Esophagus squamous epithelium (tissue), 5 donors: ENCODE measurements around the gene YKT6. TPM values are rescaled to one million over a fixed set of nuclear protein-coding genes. Genes with fewer than 3 reads are reported as not detected.
A peak's percentile ranks its signal among the peaks of the same experiment; 100 is the strongest.
"Not testable (repeated sequence)": the region's sequence is repeated elsewhere in the genome, so short reads cannot be mapped to it uniquely, and the experiment has no call there.

Experiments used
- DNase-seq: peaks from one replicate; lab custom pipeline; 2025; lab: John Stamatoyannopoulos, UW
- H3K27ac ChIP-seq, 4 donors: fragments of 200-600 bp; sonication (generic); one replicate each; pipeline ENCODE4 v1.5.1; 2016 to 2019; ENCODE audit warnings: mild to moderate bottlenecking in 1 of 4
- H3K27me3 ChIP-seq, 4 donors: fragments of 200-600 bp; sonication (generic); 1 replicate in 3 of 4; 2 replicates in 1 of 4; pipeline versions ENCODE4 v1.5.1 to v1.6.0; 2017 to 2021; ENCODE audit warnings: antibody characterized with exemption in 1 of 4
- H3K36me3 ChIP-seq, 3 donors: fragments of 200-600 bp; sonication (generic); one replicate each; pipeline ENCODE4 v1.5.1; 2016 to 2019
- H3K4me1 ChIP-seq, 3 donors: fragments of 200-600 bp; sonication (generic); one replicate each; pipeline ENCODE4 v1.5.1; 2017 to 2019
- H3K4me3 ChIP-seq, 4 donors: fragments of 200-600 bp; sonication (generic); 1 replicate in 3 of 4; 2 replicates in 1 of 4; pipeline ENCODE4 v1.5.1; 2016 to 2019; ENCODE audit warnings: mild to moderate bottlenecking in 2 of 4, moderate library complexity in 1 of 4
- H3K9me3 ChIP-seq, 3 donors: fragments of 200-600 bp; sonication (generic); one replicate each; pipeline ENCODE4 v1.5.1; 2016 to 2019
- CTCF ChIP-seq, 6 experiments: fragments of 450-650 bp in 4 of 6; fragments of 200-600 bp in 2 of 6; sonication (generic) in 2 of 6; IDR thresholded peaks; one replicate each; pipeline ENCODE4 v1.5.1; 2016 to 2019; ENCODE audit warnings: antibody characterized with exemption in 6 of 6, mild to moderate bottlenecking in 4 of 6, moderate library complexity in 4 of 6
- POLR2A ChIP-seq, 4 donors: fragments of 450-650 bp; IDR thresholded peaks; one replicate each; pipeline ENCODE4 v1.6.1; 2017; ENCODE audit warnings: antibody characterized with exemption in 4 of 4, mild to moderate bottlenecking in 4 of 4, moderate library complexity in 3 of 4
- WGBS, 2 donors: methylation state at CpG; one replicate each; pipeline ENCODE4 v1.1.5; 2018; 5-methylcytosine and 5-hydroxymethylcytosine counted together
- intact Hi-C: fragments of 100-400 bp; cut with DNase I; formaldehyde crosslinking; loops from one replicate; pipeline ENCODE4 v1.15.0; 2022
- total RNA-seq, 4 donors: library from RNA; depleted of rRNA; stranded (reverse); fragments of >200 nt; gene quantifications; one replicate each; pipeline ENCODE4 v1.1.0, GENCODE V29; 2016
- donor health status: DM: yes; HTN: yes; CAD: no.

The YKT6 gene
- total RNA-seq, 4 donors from 2014 or later = 56.3 to 91.8 (median 65.1) TPM

- WGBS, 2 donors = 62 to 69% methylated on average over 5 to 7 of the region's 7 CpGs
- intact Hi-C loops = no loop called here
- no peak for TF ChIP-seq CTCF (IDR thresholded peaks at IDR 0.05)
- no peak for TF ChIP-seq POLR2A (IDR thresholded peaks at IDR 0.05)
- Histone ChIP-seq H3K36me3 (no peaks in the 10 kb centered on the region), H3K9me3 (no peaks in the 10 kb centered on the region), H3K4me3 (no peak overlapping the region), H3K27ac (no peak overlapping the region), H3K4me1 (peaks cover 0 to 35% (median 10%) of the 10 kb centered on the region in 3 donors), H3K27me3 (peaks cover 0 to 24% (median 0%) of the 10 kb centered on the region in 4 donors)
- DNase-seq = no peak
Observed at GRCh38 chr7:44197474-44197873, 3.3 kb upstream of the YKT6 start.

GRCh38 chr7:44200163-44200562, 615 bp upstream of the YKT6 start:
- peak overlapping the region in 2 of 4 donors; percentile 68 to 98 for H3K4me3 ChIP-seq
- no CpG with 5 or more reads among the region's 3 CpGs for WGBS, 2 donors

GRCh38 chr7:44201813-44202212, 1.0 kb downstream of the YKT6 start:
- Histone ChIP-seq H3K27me3 (peaks cover 0 to 6% (median 0%) of the 10 kb centered on the region in 4 donors), H3K27ac (peak overlapping the region in 2 of 4 donors; percentile 83 to 88), H3K4me1 (peaks cover 3 to 41% (median 12%) of the 10 kb centered on the region in 3 donors), H3K9me3 (no peaks in the 10 kb centered on the region), H3K36me3 (peaks cover 4 to 37% (median 12%) of the 10 kb centered on the region in 3 donors), H3K4me3 (peak overlapping the region; percentile 68 to 98 (median 96))
- intact Hi-C loops = no loop called here
- 16 to 20% methylated on average over 8 of the region's 8 CpGs for WGBS, 2 donors
- no peak for DNase-seq
- TF ChIP-seq CTCF (IDR thresholded peaks at IDR 0.05) (no peak), POLR2A (IDR thresholded peaks at IDR 0.05) (no peak)

More at GRCh38 chr7:44200163-44200562, 615 bp upstream of the YKT6 start:
- H3K36me3 ChIP-seq = peaks cover 0 to 20% (median 0%) of the 10 kb centered on the region in 3 donors
- peaks cover 3 to 52% (median 12%) of the 10 kb centered on the region in 3 donors for H3K4me1 ChIP-seq
- intact Hi-C loops, H3K27me3 ChIP-seq, DNase-seq, H3K9me3 ChIP-seq, H3K27ac ChIP-seq: not testable (repeated sequence)

GRCh38 chr7:44206008-44206407, 5.2 kb downstream of the YKT6 start:
- Histone ChIP-seq H3K4me1 (peaks cover 3 to 30% (median 12%) of the 10 kb centered on the region in 3 donors), H3K9me3 (no peaks in the 10 kb centered on the region), H3K27ac (no peak overlapping the region), H3K36me3 (peaks cover 22 to 78% (median 46%) of the 10 kb centered on the region in 3 donors), H3K4me3 (no peak overlapping the region), H3K27me3 (no peaks in the 10 kb centered on the region)
- intact Hi-C loops = no loop called here
- DNase-seq = no peak
- no peak for TF ChIP-seq POLR2A (IDR thresholded peaks at IDR 0.05)
- no peak for TF ChIP-seq CTCF (IDR thresholded peaks at IDR 0.05)
- WGBS, 2 donors = 79 to 96% methylated on average over 4 to 5 of the region's 5 CpGs

- 93 to 94% methylated on average over 3 to 6 of the region's 7 CpGs for WGBS, 2 donors
- H3K9me3 ChIP-seq = no peaks in the 10 kb centered on the region
- H3K4me1 ChIP-seq = peaks cover 0 to 11% (median 2%) of the 10 kb centered on the region in 3 donors
- no peak overlapping the region for H3K27ac ChIP-seq
- TF ChIP-seq POLR2A (IDR thresholded peaks at IDR 0.05) (no peak), CTCF (IDR thresholded peaks at IDR 0.05) (no peak)
- intact Hi-C loops = no loop called here
- DNase-seq = no peak
- H3K36me3 ChIP-seq = peaks cover 22 to 99% (median 60%) of the 10 kb centered on the region in 3 donors
- no peaks in the 10 kb centered on the region for H3K27me3 ChIP-seq
- no peak overlapping the region for H3K4me3 ChIP-seq
Observed at GRCh38 chr7:44208085-44208484, 7.3 kb downstream of the YKT6 start.
